GM21576 (cell line): ENCODE data around the gene CADM2.
"Not testable (repeated sequence)": the region's sequence is repeated elsewhere in the genome, so short reads cannot be mapped to it uniquely, and the experiment has no call there.

ENCODE experiments used
- ATAC-seq: cut with Tn5 transposase; IDR thresholded peaks from one replicate; pipeline ENCODE4 v1.9.1; 2021; ENCODE audit warnings: mild to moderate bottlenecking, moderate library complexity; ENCODE audit not compliant: unreplicated experiment

CADM2 gene

DNA sequence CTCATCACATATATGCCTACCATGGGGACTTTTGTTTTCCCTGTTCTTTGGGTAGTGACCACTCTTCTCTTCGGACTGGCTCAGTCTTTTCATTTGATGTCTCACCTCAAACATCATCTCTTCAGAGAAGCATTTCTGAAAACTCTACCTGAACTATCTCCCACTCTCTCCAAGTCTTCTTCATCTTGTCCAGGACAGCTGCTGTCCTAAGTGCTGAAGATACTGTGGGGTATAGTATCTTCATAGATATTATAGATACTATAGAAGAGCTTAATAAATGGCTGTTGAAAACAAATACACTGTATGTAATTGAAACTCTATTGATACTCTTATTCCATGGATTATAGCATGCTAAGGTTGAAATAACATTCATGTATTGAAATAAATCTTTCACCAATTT, 672.3 kb downstream of the CADM2 start:
- ATAC-seq = no peak

GRCh38 chr3:85632921-85633320, 674.1 kb downstream of the CADM2 start:
- no peak for ATAC-seq

GRCh38 chr3:85652360-85652759, 693.6 kb downstream of the CADM2 start:
- no peak for ATAC-seq

GRCh38 chr3:85660451-85660850, 701.7 kb downstream of the CADM2 start:
- ATAC-seq = no peak

DNA sequence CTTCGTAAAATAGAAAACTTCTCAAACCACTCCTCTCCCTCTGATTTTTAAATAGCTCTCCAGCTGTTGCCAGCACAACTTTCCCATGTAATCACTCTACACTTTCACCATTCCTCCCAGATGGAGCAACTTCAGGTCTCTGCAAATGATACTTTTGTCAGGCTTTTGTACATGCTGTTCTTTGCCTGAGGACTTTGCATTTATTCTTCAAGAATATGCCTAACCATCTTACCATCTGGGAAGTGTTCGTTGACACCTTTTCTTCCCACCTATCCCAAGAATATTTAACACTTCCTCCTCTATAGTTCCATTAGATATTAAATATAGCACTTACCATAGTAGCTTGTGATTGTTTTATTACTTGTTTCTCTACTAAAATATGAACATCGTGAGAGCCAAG, 703.7 kb downstream of the CADM2 start:
- ATAC-seq = no peak

- no peak for ATAC-seq
Measured at GRCh38 chr3:85667744-85668143, 709.0 kb downstream of the CADM2 start.

DNA sequence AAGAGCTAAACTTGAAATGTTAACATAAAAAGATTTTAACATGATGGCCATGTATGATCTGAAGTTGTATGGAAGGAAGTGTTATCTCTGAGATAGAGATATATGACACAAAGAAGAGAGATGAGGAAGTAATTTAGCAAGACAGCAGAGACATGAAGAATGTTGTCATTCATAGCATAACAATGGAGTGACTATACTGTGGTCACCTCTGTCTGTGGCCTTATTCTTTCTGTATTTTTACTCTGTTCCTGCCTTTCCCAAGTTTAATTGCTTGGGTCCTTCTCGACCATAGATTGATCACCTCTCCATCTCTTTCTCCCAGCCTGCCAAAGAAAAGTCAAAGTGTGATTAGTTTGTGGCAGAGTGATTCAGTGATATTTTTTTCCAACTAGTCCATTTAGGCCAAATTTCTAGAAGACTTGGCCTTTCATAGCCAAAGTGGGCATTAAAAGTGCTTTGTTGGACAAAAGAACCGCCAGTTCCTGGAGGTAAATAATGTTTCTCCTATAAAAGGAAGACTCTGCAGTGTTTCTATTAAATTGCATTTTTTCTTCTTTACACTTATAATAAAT, 711.9 kb downstream of the CADM2 start:
- no peak for ATAC-seq

DNA sequence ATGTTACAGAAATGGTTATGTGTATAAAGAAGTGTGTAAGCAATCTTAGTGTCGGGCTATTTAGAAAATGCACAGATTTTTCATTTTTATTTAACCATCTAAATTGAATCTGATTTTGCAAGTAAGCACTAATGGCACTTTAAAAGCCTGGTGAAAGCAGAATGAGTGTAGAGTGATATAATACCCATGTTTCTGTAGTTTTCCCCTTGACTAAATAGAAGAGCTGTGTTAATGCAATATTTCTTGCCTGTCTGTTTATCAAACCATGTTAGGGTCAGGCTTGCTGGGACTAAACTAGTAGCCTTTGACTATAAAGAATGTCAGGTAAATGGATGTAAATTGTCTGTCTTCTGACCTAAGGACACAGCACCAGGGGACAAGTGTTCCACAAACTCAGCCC, 714.0 kb downstream of the CADM2 start:
- no peak for ATAC-seq

- ATAC-seq = no peak
Measured at GRCh38 chr3:85678713-85679112, 719.9 kb downstream of the CADM2 start.

DNA sequence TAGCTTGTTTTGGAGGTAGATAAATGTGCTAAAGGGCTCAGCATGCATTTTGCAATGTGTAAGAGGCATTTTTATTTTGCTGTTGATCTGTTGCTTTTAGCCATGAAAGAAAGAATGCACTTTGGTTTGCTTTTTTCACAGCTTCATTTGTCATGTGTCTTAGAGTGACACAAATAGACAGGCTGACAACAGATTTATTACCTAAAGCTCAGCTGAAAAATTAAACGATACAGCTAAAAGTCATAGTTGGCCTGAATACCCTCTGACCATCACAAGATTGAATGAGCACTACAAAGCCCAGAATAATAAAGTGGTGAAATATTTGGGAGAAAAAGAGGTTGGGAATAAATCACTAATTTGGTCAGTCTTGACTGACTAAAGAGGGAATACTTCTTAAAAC, 723.1 kb downstream of the CADM2 start:
- no peak for ATAC-seq

DNA sequence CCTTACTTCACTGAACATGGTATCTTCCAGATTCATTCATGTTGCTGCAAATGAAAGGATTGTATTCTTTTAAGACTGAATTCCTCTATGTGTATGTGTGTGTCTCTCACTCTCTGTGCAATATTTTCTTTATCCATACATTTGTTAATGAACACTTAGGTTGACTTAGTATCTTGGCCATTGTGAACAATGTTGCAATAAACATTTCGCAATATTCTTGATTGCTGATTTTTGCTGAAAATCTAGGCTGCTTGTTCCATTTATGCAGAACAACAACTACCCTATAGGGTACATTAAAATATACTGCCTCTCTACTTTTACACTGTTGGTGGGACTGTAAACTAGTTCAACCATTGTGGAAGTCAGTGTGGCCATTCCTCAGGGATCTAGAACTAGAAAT, 732.4 kb downstream of the CADM2 start:
- ATAC-seq = no peak

GRCh38 chr3:85697156-85697555, 738.4 kb downstream of the CADM2 start:
- ATAC-seq = no peak

GRCh38 chr3:85706130-85706529, 747.3 kb downstream of the CADM2 start:
- ATAC-seq = no peak

- ATAC-seq = not testable (repeated sequence)
Measured at GRCh38 chr3:85708325-85708724, 749.5 kb downstream of the CADM2 start.

- ATAC-seq = no peak
Measured at GRCh38 chr3:85709346-85709892, 750.6 kb downstream of the CADM2 start.

- ATAC-seq = no peak
Measured at GRCh38 chr3:85710490-85710889, 751.7 kb downstream of the CADM2 start.

GRCh38 chr3:85721409-85722145, 762.8 kb downstream of the CADM2 start:
- ATAC-seq = no peak

GRCh38 chr3:85725809-85726208, 767.0 kb downstream of the CADM2 start:
- no peak for ATAC-seq

GRCh38 chr3:85726241-85726640, 767.5 kb downstream of the CADM2 start:
- ATAC-seq = no peak

DNA sequence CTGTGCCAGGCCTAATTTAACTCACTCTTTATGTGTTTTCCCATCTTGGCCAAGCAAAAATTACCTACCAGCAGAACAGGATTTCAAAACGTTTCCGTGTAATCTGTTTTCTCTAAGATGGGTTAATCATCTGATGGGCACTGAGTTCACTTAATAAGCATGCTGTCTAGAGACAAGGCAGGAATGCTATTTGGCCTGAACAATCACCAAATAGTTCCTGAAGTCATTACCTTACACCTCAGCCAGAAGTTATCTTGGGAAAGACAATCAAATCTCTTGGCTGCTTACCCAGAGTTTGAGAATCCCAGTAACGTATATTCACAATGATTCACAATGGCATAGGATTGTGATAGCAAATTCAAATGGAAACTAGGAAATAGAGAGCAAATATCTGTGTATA, 779.1 kb downstream of the CADM2 start:
- no peak for ATAC-seq

DNA sequence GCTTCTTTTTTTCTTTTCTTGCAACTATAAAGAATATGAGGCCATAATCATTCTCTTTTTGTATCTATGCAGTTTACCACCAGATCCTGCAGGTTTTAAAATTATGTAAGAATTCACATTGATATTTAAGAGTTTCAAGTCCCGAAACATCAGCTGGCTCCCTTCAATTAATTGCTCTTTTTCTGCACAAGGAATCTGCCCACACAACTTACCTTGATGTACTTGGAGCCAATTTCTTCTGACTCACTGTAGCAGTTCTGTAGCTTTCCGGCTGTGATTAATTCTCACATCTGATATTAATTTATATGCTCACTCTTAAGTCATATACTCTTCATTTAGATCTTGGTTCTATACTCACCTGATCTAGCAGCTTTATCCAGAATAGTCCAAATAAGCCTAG, 781.8 kb downstream of the CADM2 start:
- no peak for ATAC-seq

- ATAC-seq = no peak
Measured at GRCh38 chr3:85758442-85758841, 799.7 kb downstream of the CADM2 start.

GRCh38 chr3:85760342-85760741, 801.6 kb downstream of the CADM2 start:
- no peak for ATAC-seq
